H1 (cell line): ENCODE results near the gene WDR53.

Experiments used
- ATF2 ChIP-seq: IDR thresholded peaks from 2 replicates; pipeline ENCODE4 v1.6.1; 2012; ENCODE audit warnings: low read length, inconsistent platforms
- BRCA1 ChIP-seq: IDR thresholded peaks from 2 replicates; pipeline ENCODE4 v1.6.1; 2012; ENCODE audit warnings: low read depth, low read length, improper control_type of control experiment
- CTCF ChIP-seq, 3 experiments: IDR thresholded peaks; 1 replicate in 2 of 3; 2 replicates in 1 of 3; pipeline versions ENCODE4 v1.5.1 to v1.6.1; 2011; ENCODE audit warnings: low read length in 3 of 3, mild to moderate bottlenecking in 3 of 3, inconsistent platforms in 2 of 3, low read depth in 1 of 3, moderate library complexity in 1 of 3; ENCODE audit not compliant: insufficient read depth in 1 of 3; ENCODE audit errors: control extremely low read depth in 1 of 3
- EZH2 ChIP-seq: fragments of 200-600 bp; sonication (generic); IDR thresholded peaks from 2 replicates; pipeline ENCODE4 v1.7.1; 2012; ENCODE audit warnings: low read depth, mild to moderate bottlenecking, moderate library complexity, low read length, inconsistent platforms; ENCODE audit not compliant: severe bottlenecking
- FOSL1 ChIP-seq: IDR thresholded peaks from 2 replicates; pipeline ENCODE4 v1.6.1; 2011; ENCODE audit warnings: mild to moderate bottlenecking, low read depth, low read length, moderate library complexity; ENCODE audit not compliant: insufficient read depth
- HDAC6 ChIP-seq: IDR thresholded peaks from one replicate; pipeline ENCODE4 v1.7.1; 2012; ENCODE audit warnings: low read depth, mild to moderate bottlenecking, inconsistent platforms, low read length, moderate library complexity
- MAX ChIP-seq: IDR thresholded peaks from 2 replicates; pipeline ENCODE4 v1.6.1; 2012; ENCODE audit warnings: inconsistent platforms
- POLR2A ChIP-seq, 2 experiments: IDR thresholded peaks; 1 replicate in 1 of 2; 2 replicates in 1 of 2; pipeline ENCODE4 v1.6.1; 2011; ENCODE audit warnings: low read depth in 2 of 2, low read length in 2 of 2, mild to moderate bottlenecking in 2 of 2; ENCODE audit errors: control extremely low read depth in 1 of 2
- SRF ChIP-seq: IDR thresholded peaks from 2 replicates; pipeline ENCODE4 v1.6.1; 2011; ENCODE audit warnings: mild to moderate bottlenecking, low read depth, low read length, moderate library complexity

GRCh38 chr3:196513697-196514349 is 54.5 kb downstream of the WDR53 start:
- no peak for TF ChIP-seq CTCF (IDR thresholded peaks at IDR 0.05; ENCODE audit: control extremely low read depth in 1 of 3, insufficient read depth in 1 of 3, low read depth in 1 of 3, low read length in 3 of 3)
- no peak for TF ChIP-seq SRF
- TF ChIP-seq HDAC6: no peak
- no peak for TF ChIP-seq MAX
- no peak for TF ChIP-seq BRCA1
- TF ChIP-seq POLR2A (IDR thresholded peaks at IDR 0.05; ENCODE audit: control extremely low read depth in 1 of 2, low read depth in 2 of 2, low read length in 2 of 2): no peak
- no peak for TF ChIP-seq ATF2
- TF ChIP-seq FOSL1: no peak
- TF ChIP-seq EZH2: no peak
